Measurements from ENCODE around the gene STAP1.

GRCh38 chr4:67603310-67604028 lies 44.9 kb downstream of the STAP1 start:
- TF ChIP-seq EP300 (IDR thresholded peaks at IDR 0.05; ENCODE audit: borderline replicate concordance in 1 of 2, low read depth in 2 of 2, low read length in 2 of 2) = no peak
- TF ChIP-seq CREB1 (IDR thresholded peaks at IDR 0.05) = no peak
- TF ChIP-seq SUZ12 (IDR thresholded peaks at IDR 0.05; ENCODE audit: low read length) = no peak
- no peak for TF ChIP-seq POLR2AphosphoS5 (IDR thresholded peaks at IDR 0.05; ENCODE audit: low read depth, low read length)
- TF ChIP-seq JUND (IDR thresholded peaks at IDR 0.05; ENCODE audit: low read length) = no peak
- TF ChIP-seq CTCF (IDR thresholded peaks at IDR 0.05; ENCODE audit: control extremely low read depth in 1 of 3, insufficient read depth in 1 of 3, low read depth in 1 of 3, low read length in 3 of 3) = no peak
- no peak for TF ChIP-seq POLR2A (IDR thresholded peaks at IDR 0.05; ENCODE audit: control extremely low read depth in 1 of 2, low read depth in 2 of 2, low read length in 2 of 2)

Measured in H1 (cell line).